Thyroid gland (tissue), 4 donors: ENCODE data around the gene UNKL.

Source experiments
- CTCF ChIP-seq, 6 experiments: fragments of 200-600 bp in 3 of 6; fragments of 450-650 bp in 3 of 6; sonication (generic) in 3 of 6; IDR thresholded peaks; one replicate each; pipeline ENCODE4 v1.5.1; 2016 to 2019; ENCODE audit warnings: antibody characterized with exemption in 6 of 6, mild to moderate bottlenecking in 2 of 6, inconsistent platforms in 1 of 6, moderate library complexity in 1 of 6
- POLR2A ChIP-seq, 2 donors: fragments of 450-650 bp; IDR thresholded peaks; one replicate each; pipeline ENCODE4 v1.6.1; 2017; ENCODE audit warnings: antibody characterized with exemption in 2 of 2, mild to moderate bottlenecking in 2 of 2, moderate library complexity in 1 of 2

- TF ChIP-seq CTCF (IDR thresholded peaks at IDR 0.05), result no peak
- TF ChIP-seq POLR2A (IDR thresholded peaks at IDR 0.05), result no peak
Observed at GRCh38 chr16:1326946-1327618, 87.4 kb downstream of the UNKL start.
